PC-9 (cell line): Measurements from ENCODE around the gene FTL.

Experiments
- EZH2 ChIP-seq: fragments of 200-600 bp; sonication (generic); IDR thresholded peaks from 2 replicates; pipeline ENCODE4 v1.8.0; 2017; ENCODE audit warnings: antibody characterized with exemption, low read depth
- TF ChIP-seq, protein P1 (sequence below): fragments of 200-600 bp; sonication (generic); conservative IDR thresholded peaks from 2 replicates; pipeline ENCODE4 v1.6.1; 2017; ENCODE audit warnings: mixed run types, antibody characterized with exemption, mild to moderate bottlenecking, moderate library complexity

GRCh38 chr19:48989701-48990291 lies 24.7 kb downstream of the FTL start:
- TF ChIP-seq, protein P1, sequence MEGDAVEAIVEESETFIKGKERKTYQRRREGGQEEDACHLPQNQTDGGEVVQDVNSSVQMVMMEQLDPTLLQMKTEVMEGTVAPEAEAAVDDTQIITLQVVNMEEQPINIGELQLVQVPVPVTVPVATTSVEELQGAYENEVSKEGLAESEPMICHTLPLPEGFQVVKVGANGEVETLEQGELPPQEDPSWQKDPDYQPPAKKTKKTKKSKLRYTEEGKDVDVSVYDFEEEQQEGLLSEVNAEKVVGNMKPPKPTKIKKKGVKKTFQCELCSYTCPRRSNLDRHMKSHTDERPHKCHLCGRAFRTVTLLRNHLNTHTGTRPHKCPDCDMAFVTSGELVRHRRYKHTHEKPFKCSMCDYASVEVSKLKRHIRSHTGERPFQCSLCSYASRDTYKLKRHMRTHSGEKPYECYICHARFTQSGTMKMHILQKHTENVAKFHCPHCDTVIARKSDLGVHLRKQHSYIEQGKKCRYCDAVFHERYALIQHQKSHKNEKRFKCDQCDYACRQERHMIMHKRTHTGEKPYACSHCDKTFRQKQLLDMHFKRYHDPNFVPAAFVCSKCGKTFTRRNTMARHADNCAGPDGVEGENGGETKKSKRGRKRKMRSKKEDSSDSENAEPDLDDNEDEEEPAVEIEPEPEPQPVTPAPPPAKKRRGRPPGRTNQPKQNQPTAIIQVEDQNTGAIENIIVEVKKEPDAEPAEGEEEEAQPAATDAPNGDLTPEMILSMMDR, result no peak
- TF ChIP-seq EZH2, result no peak
